IPS-18c (cell line): ENCODE measurements around the gene TOPBP1.
"Not testable (repeated sequence)": the region's sequence is repeated elsewhere in the genome, so short reads cannot be mapped to it uniquely, and the experiment has no call there.

Source experiments
- H3K4me3 ChIP-seq: 2 replicates; pipeline ENCODE4 v1.7.0; 2013; ENCODE audit warnings: low read depth, mild to moderate bottlenecking, low read length, moderate library complexity; ENCODE audit not compliant: insufficient read depth
- H3K9me3 ChIP-seq: one replicate; pipeline ENCODE4 v1.6.1; 2013; ENCODE audit warnings: mild to moderate bottlenecking, low read length, moderate library complexity; ENCODE audit not compliant: control insufficient read depth, insufficient read depth

Gene TOPBP1

DNA sequence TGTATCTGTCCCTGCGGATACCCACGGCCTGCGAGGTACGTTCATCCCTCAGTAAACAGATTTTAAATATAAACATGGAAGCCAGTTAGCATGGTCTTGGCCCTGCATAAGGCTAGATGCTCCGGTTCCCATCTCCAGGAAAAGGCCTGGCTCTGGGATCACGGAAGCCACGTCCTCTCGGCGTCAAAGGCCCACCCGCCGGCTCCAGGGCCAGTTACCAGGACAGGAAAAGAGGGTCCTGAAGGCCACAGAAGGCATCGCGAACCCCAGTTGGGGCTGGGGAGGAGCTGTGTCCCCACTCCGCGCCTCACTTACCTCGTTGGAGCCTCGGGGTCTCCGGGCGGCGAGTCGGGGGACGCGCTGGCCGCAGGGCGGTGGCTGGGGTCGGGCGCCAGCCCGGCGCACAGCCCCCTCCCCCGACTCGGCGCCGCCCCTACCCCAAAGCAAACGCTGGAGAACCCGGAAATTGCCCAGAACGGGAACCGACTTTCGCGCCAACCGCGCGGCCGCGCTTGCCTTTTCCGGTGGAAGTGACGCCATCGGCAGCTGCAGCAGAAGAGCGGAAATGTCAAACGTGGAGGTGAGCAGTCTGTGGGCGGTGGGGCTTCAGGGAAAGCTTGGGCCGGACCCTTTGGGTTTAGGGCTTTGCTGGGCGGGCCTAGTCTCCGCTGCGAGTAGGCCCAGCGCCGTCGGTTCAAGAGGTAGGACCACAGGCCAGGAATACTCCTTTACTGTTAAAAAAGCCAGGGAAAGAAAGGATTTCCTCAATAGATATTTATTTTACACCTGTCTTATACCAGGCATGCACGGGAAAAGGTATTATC lies at the start of gene TOPBP1:
TSS of gene TOPBP1 (minus strand) at position 488 of the 824 bp plus-strand sequence. CDS start 814 bp downstream, outside the sequence.
- no peaks in the 10 kb centered on the region for H3K9me3 ChIP-seq
- peak within 1 kb of the TSS; percentile 91 for H3K4me3 ChIP-seq

DNA sequence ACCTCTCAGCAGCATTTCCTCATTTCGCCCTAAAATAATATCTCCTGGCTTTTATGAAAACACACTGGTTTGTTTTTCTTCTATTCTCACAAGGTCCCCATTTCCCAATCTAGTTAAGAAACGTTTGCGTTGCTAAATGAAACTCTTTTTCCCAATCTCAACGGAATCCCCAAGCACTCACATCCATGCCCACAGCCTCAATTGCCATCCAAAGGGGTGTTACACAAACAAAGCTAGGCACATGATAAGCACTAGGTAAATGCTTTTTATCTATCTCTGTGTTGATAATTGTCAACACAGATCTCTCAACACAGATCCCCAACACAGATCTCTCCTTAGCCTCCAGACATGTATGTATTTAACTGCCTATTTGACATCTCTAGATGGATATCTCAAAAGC lies 49.3 kb upstream of the TOPBP1 start:
- H3K9me3 ChIP-seq: no peaks in the 10 kb centered on the region
- H3K4me3 ChIP-seq: no peak overlapping the region

DNA sequence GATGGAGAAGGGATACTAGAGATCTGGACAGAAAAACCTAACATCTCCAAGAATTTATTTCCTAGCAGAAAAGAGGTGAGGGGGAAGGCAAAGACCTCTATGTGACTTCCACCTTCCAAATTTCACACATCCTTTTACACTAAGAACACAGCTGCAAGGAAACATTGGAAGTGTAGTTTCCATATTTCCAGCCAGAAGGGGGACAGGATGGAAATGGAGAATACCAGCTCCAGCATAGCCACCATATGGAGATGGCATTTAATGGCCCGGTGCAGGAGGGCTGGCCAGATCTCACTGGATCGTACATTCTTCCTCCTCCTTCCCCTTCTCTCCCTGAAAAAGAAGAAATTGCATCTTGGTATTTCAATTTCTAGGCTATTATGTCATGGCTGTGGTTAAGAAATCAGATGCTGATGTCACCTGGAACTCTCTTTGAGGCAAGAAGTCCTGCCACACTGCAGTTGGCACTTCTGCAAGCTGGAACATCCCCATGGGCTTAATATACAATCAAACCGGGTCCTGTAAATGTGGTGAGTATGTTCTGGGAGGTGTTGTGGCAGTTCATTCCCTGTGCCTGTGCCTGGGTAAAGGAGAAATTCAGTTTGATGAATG lies 47.5 kb upstream of the TOPBP1 start:
- Histone ChIP-seq H3K9me3 (no peaks in the 10 kb centered on the region), H3K4me3 (no peak overlapping the region)

DNA sequence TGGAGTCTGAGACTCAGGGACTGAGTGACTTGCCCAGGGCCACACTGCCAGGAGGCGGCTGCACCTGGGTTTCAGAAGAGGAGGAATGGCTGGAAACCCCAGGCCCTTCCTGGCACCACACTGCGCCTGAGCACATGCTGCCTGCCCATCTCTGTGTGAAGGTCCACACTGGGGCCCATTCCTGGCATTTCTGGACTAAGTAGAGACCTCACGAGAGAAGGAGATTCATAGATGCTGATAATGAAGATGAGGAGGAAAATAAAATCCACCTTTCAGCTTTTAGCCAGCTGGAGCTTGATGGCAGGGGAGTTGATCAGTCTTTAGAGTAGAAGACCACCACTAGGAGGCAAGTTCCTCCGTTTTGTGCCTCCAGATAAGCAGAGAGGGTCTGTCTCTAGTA lies 44.3 kb upstream of the TOPBP1 start:
- H3K4me3 ChIP-seq: no peak overlapping the region
- H3K9me3 ChIP-seq: no peaks in the 10 kb centered on the region

DNA sequence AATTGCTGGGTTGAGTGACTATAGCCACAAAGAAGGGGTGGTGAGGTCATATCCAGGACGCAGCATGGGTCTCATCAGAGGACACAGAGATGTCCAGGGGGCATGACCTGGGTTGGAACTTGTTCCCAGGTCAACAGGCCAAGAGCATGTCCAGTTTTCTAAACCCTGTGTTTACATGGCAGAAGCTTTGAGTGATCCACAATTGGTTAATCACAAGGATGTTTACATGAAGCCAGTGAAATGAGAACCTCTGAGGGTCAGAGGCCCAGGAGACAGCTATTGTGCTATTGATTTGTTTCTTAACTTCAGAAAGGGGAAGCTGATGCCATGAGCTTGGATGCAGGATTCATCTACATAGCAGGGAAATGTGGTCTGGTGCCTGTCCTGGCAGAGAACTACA lies 42.2 kb upstream of the TOPBP1 start:
- Histone ChIP-seq H3K4me3 (no peak overlapping the region), H3K9me3 (no peaks in the 10 kb centered on the region)

DNA sequence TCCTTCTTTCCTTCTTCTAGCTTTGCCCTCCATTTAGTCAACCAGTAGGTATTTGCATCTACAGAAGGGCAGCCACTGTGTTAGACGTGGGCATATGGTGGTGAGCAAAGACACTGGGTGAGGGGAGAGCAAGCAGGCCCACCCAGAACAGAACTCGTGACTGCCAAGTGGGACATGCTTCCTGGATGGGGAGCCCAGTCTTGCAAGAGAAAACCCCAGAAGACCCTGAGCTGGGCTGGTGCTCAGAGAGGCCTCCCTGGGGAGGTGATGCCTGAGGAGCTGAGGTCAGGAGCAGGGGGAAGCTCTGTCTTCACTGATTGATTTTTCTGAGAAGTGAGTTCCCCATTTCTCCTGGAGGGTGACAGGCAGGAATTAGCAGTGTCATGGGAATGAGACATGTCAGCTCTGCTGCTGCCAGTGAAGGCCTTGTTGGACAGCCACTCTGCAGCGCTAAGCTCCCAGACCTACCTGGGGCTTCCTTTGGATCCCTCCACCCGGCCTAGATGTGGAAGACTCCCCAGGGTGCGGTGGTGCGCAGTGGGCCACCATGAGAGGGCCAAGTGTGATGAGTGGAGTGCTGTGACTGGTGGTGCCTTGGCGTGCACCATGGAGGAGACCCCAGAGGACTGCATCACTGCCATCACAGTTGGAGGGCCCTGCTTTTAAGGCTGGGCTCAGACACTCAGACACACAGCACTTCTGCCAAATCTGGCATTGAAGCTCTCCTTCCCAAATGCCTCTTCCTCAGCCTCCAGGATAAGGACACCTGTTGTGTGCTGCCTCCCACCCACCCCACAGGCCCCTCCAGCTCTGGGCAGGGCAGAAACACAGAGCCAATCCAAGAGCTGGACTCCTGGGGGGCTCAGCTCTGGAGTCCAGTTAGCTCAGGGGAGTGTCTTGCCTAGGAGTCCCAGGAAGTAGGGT lies 40.0 kb upstream of the TOPBP1 start:
- no peak overlapping the region for H3K4me3 ChIP-seq

DNA sequence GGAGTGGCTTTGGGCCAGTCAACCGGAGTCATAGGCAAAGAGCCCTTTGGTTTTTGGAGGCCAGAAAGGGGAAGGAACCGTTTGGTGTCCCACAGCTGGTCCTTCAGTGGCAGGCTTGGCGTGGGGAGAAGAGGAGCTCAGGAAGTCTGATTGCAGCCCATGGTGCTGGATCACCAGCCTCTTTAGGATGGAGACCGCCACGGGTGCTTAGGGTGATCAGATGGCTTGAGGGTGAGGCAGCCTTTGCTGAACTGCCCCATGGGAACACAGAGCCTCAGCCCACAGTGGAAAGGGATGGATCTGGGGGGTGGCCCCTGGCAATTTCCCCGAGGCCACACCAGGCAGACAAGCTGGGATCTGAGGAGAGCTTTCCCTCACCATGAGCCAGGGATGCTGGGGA lies 38.6 kb upstream of the TOPBP1 start:
- H3K4me3 ChIP-seq: no peak overlapping the region
- no peaks in the 10 kb centered on the region for H3K9me3 ChIP-seq

More for the DNA sequence above, 40.0 kb upstream of the TOPBP1 start:
- H3K9me3 ChIP-seq: no peaks in the 10 kb centered on the region

DNA sequence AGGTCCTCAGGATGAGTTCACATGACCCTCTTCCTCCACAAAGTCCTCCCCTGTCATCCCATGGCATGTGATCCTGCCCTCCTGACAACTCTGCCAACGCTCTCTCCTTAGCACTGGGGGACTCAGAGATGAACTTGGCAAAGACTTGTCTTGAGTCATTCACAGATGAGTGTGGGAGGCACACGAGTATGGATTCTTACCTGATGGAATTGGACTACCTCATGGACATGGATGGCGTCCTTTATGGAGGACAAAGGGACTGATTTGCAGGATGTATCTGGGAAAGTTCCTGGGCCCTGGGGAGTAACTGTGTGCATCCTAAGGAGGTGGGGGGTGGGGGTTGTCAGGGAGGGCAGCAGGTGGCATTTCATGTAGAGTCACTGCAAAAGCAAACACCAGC lies 38.2 kb upstream of the TOPBP1 start:
- no peaks in the 10 kb centered on the region for H3K9me3 ChIP-seq
- no peak overlapping the region for H3K4me3 ChIP-seq

DNA sequence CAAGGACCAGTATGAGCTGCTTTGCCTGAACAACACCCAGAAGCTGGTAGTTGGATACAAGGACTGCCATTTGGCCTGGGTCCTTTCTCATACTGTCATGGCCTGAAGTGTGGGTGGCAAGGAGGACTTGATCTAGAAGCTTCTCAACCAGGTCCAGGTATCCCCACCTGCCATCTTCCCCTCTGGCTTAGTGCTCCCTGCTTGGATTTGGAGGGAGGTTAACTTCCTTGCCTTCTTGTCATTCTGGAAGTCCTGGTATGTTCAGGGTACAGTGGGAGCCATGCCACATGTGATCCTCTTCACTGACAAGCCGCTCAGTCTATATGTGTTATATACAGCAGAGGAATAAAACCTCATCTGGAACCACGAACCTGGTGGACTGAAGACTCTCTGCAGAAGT lies 37.7 kb upstream of the TOPBP1 start:
- Histone ChIP-seq H3K4me3 (no peak overlapping the region), H3K9me3 (no peaks in the 10 kb centered on the region)

DNA sequence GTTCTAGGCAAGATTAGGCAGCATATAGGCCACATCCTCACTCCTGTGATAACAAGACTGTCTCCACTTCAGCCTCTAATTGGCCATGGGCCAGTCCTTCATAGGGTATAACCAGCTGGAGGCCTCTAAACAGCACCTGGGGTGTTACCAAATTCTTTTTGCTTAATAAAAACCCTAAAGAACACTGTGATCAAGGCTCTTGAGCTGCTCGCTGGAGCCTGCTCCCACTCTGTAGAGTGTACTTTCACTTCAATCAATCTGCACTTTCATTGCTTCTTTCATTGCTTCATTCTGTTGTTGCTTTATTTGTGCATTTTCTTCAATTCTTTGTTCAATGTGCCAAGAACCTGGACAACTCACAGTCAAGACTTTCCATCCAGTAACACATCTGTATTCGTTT lies 36.2 kb upstream of the TOPBP1 start:
- H3K9me3 ChIP-seq: no peaks in the 10 kb centered on the region
- H3K4me3 ChIP-seq: no peak overlapping the region

DNA sequence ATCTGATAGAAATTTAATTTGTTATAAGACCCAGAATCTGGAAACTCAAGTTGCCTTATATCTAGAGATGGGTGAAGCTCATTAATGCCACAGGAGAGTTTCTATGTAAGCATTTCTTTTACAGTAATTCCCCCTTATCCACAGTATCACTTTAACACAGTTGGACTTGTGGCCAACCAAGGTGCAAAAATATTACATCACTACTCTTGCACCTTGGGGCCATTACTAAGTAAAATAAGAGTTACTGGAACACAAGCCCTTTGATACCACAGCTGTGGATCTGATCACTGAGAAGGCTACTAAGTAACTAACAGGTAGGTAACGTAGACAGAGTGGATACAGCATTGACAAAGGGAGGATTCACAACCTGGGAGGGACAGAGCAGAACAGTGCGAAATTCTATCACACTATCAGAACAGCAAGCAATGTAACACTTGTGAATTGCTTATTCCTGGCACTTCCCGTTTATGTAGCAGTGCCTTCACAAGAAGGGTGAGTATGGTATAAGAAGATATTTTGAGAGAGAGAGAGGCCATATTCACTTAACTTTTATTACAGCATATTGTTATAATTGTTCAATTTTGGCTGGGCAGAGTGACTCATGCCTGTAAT lies 33.9 kb upstream of the TOPBP1 start:
- Histone ChIP-seq H3K9me3 (no peaks in the 10 kb centered on the region), H3K4me3 (no peak overlapping the region)

DNA sequence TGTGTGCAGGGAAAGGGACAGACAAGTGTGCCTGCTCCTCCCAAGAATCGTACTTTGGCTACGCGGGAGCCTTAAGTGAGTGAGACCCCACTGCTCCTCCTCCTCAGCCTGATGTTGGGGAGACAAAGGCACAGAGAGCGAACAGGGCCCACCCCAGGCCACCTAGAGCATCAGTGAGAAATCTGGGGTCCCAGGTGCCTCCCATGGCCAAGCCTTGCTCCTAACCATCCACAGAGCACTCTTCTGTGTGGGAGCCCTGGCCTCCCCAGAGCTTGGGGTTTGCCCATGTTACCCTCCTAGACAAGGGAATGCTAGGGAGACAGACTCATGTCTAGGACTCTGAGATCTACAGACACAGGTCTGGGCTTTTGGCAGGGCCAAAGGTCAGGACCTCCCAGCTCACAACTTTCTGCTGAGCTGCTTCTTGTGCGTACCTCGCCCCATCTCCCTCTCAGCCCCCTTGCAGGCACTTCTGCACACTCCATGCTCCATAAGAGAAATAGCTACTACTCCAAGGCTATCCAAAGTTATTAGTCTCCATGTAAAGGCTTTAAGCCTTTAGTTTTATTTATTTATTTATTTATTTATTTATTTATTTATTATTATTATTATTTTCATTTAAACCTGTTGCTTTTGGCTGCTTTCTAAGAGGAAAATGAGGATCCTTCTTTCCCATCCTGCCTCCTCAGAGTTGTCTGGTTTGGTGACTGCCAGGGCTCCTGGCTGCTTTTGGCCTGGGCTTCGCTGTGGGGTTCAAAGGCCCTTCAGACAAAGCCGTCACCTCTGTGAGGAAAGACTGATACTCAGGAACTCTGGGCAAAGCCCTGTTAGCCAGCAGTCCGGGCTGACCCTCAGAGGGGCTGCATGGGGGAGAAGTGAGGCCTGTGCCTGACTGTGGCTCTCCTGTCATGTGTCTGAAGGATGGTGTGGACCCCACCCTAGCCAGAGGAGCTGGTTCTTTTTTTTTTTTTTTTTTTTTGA lies 32.8 kb upstream of the TOPBP1 start:
- H3K9me3 ChIP-seq: no peaks in the 10 kb centered on the region
- H3K4me3 ChIP-seq: no peak overlapping the region

DNA sequence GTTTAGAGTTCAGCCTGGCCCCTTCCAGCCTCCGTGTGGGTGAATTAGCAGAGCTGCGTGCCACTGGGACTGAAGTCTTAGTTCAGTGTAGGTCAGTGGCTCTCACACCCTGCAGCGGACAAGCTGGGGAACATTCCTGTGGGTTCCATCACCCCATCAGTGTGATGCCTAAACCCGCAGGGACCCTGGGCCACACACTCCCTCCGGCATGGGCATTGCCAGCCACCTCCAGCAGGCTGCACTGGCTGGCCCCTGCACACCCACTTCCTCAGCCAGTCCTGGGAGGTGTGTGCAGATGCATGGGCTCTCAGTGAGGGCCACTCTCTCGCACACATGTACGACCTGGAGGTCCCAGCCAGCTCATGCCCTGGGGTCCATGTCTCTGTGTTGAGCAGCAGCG lies 32.1 kb upstream of the TOPBP1 start:
- Histone ChIP-seq H3K9me3 (no peaks in the 10 kb centered on the region), H3K4me3 (no peak overlapping the region)

DNA sequence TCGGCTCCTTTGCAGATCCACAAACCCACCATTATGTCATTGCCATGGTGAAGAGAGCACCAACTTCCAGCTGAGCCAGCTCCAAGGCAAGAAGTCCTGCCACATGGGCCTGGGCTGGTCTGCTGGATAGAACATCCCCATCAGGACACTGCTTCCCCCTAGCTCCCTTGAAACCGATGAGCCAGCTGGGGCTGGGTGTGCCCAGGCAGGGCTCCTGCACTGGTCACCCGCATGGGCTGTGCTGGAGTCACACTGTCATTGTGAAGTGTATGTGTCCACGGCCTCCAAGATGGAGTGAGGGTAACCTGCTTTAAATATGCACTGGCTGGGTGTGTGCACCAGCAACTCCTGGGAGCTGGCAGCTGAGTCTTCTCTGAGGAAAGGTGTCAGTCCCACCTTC lies 31.0 kb upstream of the TOPBP1 start:
- Histone ChIP-seq H3K9me3 (no peaks in the 10 kb centered on the region), H3K4me3 (no peak overlapping the region)

DNA sequence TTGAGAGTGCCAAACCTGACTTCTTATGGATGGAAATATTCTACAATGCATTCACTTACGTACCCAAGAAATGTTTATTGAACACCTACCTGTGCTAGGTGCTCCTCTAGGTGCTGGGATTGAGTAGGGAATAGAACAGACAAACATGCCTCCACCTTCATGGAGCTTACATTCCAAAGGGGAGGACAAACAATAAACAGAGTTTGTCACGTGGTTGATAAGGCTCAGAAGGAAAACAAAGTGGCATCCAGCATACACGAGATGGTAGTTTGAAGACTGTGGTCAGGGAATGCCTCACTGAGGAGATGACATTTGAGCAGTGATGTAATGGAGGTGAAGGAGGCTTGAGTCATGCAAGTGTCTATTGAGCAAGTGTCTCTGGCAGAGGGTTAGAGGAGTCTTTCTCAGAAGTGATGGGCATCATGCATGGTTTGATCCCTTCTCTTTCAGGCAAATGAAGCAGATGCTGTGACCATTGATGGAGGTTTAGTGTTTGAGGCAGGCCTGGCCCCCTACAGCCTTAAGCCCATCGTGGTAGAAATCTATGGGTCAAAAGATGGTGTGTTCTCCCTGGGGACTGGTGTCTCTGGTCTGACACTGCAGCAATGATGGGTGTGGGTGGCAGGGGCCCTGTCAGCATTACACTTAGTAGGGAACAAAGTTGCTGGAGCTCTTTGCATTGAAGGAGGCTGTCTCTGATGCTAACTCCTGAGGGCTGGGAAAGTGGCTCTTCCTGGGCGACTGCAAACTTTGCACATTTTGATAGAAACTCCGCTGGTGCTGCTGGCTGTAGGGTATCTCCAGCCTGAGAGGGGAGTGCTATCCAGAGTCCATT lies 29.7 kb upstream of the TOPBP1 start:
- no peak overlapping the region for H3K4me3 ChIP-seq
- H3K9me3 ChIP-seq: no peaks in the 10 kb centered on the region

DNA sequence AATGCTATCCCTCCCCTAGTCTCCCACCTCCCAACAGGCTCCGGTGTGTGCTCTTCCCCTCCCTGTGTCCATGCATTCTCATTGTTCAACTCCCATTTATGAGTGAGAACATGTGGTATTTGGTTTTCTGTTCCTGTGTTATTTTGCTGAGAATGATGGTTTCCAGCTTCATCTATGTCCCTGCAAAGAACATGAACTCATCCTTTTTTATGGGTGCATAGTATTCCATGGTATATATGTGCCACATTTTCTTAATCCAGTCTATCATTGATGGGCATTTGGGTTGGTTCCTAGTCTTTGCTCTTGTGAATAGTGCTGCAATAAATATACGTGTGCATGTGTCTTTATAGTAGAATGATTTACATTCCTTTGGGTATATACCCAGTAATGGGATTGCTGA lies 16.3 kb upstream of the TOPBP1 start:
- not testable (repeated sequence) for H3K4me3 ChIP-seq, H3K9me3 ChIP-seq
